D721Med (cell line): ENCODE measurements around the gene TAGAP.
"Not testable (repeated sequence)": the region's sequence is repeated elsewhere in the genome, so short reads cannot be mapped to it uniquely, and the experiment has no call there.

Experiments
- DNase-seq: peaks from one replicate; pipeline ENCODE4 v3.0.0; 2011; ENCODE audit warnings: low spot score; ENCODE audit not compliant: insufficient read length
- FAIRE-seq: peaks from 2 replicates; lab custom pipeline; 2011; peaks lifted over from hg19 to GRCh38; lab: Jason Lieb, UNC
- TF ChIP-seq, protein P1 (sequence below): IDR thresholded peaks from 2 replicates; pipeline ENCODE4 v1.5.1; 2012; ENCODE audit warnings: mild to moderate bottlenecking, control low read depth; ENCODE audit not compliant: insufficient read depth; ENCODE audit errors: missing control alignments

The TAGAP gene

DNA sequence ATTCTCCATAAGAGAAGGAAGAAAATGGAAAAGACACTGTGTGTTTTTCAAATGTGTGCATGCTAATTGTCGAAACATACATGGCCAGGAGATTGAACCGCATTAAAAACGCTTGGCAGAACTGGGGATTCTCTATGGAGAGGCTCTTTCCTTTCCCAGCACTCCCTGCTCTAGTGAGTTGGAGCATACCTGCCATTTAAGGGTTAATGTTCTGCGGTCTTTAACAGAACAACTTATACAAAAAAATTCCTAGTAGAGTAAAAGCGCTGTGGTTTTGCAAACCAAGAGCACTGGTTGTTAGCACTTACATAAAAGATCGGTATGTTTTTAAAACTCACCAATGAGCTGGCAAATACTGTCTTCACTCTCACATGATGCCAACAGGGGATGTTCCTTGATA lies 1.5 kb downstream of the TAGAP start:
- DNase-seq (no peak), FAIRE-seq (no peak)
- TF ChIP-seq, protein P1, sequence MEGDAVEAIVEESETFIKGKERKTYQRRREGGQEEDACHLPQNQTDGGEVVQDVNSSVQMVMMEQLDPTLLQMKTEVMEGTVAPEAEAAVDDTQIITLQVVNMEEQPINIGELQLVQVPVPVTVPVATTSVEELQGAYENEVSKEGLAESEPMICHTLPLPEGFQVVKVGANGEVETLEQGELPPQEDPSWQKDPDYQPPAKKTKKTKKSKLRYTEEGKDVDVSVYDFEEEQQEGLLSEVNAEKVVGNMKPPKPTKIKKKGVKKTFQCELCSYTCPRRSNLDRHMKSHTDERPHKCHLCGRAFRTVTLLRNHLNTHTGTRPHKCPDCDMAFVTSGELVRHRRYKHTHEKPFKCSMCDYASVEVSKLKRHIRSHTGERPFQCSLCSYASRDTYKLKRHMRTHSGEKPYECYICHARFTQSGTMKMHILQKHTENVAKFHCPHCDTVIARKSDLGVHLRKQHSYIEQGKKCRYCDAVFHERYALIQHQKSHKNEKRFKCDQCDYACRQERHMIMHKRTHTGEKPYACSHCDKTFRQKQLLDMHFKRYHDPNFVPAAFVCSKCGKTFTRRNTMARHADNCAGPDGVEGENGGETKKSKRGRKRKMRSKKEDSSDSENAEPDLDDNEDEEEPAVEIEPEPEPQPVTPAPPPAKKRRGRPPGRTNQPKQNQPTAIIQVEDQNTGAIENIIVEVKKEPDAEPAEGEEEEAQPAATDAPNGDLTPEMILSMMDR, result no peak

DNA sequence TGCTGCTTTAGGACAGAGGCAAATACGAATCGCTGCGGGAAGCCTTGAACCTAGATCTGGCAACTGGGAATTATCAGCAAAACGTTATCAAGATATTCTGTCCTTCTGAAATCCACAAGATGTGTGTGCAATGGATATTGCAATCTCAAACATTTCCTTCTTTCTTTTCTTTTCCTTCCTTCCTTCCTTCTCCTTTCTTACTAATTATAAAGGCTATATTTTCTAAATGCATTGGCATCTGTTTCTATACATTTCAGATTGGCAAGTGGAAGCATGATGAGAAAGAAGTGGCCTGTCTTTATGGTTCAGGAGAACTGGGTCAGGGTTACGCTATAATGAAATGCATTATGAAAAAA lies 2.0 kb downstream of the TAGAP start:
- DNase-seq (no peak), FAIRE-seq (no peak)
- TF ChIP-seq, protein P1, result no peak

DNA sequence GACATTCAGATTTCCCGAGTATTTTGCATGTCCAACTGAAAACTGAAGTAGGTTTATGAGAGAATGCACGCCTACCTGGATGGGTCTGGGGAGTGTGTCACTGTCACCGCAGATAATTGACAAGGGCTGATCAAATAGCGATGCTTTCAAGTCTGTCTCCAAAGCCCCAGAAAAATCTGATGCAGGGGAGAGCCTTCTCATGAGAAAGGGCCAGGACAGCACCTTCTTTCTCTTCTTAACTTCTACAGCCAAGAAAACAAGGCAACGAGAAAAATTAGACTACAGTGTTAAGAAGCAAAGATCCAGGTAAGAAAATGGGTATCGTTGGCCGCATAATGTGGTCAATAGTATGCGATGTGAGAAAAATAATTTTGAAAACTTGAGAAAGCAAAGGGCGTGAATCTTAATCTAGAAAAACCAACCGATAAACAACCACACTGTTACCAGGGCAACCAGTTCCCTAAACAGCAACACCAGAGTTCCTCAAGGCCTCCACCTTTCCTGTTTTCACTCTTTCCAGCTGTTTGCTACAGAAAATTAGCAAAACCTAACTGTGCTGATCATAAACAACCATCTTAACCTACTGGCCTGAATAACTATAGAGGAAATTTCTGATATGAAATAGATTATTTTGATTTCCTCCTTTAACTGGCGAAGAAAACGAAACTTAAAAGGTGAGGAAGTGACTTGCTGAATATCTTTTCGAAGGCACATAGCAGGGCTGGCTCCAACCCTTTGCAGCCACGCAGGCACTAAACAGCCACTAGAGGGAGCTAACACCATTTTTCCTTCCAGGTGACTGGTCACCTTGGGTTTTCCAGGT lies 2.6 kb downstream of the TAGAP start:
- TF ChIP-seq, protein P1, result peak; percentile 91
- peak; percentile 40 for DNase-seq
- no peak for FAIRE-seq

- DNase-seq, result no peak
- TF ChIP-seq, protein P1, result no peak
- no peak for FAIRE-seq
Measured at GRCh38 chr6:159041181-159041580, 3.6 kb downstream of the TAGAP start.

GRCh38 chr6:159039885-159040258 lies 4.9 kb downstream of the TAGAP start:
- DNase-seq, result no peak
- FAIRE-seq, result no peak
- TF ChIP-seq, protein P1, result no peak

- no peak for FAIRE-seq
- TF ChIP-seq, protein P1, result no peak
- no peak for DNase-seq
Measured at GRCh38 chr6:159038914-159039884, 5.6 kb downstream of the TAGAP start.

GRCh38 chr6:159038318-159038717 lies 6.5 kb downstream of the TAGAP start:
- FAIRE-seq, result not testable (repeated sequence)

More at GRCh38 chr6:159038318-159038717, 6.5 kb downstream of the TAGAP start:
- DNase-seq, result not testable (repeated sequence)
